Measurements from ENCODE around the gene GOLGA2.

Gene GOLGA2

GRCh38 chr9:128286440-128286839 lies 10.6 kb upstream of the GOLGA2 start:
- Histone ChIP-seq H3K27ac (replicated peaks) (no peak overlapping the region), H3K4me3 (replicated peaks; ENCODE audit: insufficient read depth, low read length) (no peak overlapping the region), H3K27me3 (ENCODE audit: insufficient read depth, poor library complexity, severe bottlenecking) (no peaks in the 10 kb centered on the region)
- TF ChIP-seq REST (IDR thresholded peaks at IDR 0.05; ENCODE audit: insufficient replicate concordance, low read depth) (no peak), CTCF (IDR thresholded peaks at IDR 0.05; ENCODE audit: insufficient read depth, low read length) (no peak), SPI1 (IDR thresholded peaks at IDR 0.05; ENCODE audit: borderline replicate concordance, low read depth) (no peak), POLR2AphosphoS5 (IDR thresholded peaks at IDR 0.05; ENCODE audit: low read depth) (no peak), GABPA (IDR thresholded peaks at IDR 0.05; ENCODE audit: low read depth) (no peak)
- DNase-seq (ENCODE audit: low read depth in 1 of 2, low spot score in 1 of 2): no peak

- H3K4me3 ChIP-seq (replicated peaks; ENCODE audit: insufficient read depth, low read length): no peak overlapping the region
- H3K27me3 ChIP-seq (ENCODE audit: insufficient read depth, poor library complexity, severe bottlenecking): no peaks in the 10 kb centered on the region
- TF ChIP-seq CTCF (IDR thresholded peaks at IDR 0.05; ENCODE audit: insufficient read depth, low read length): no peak
- no peak for TF ChIP-seq GABPA (IDR thresholded peaks at IDR 0.05; ENCODE audit: low read depth)
- no peak for TF ChIP-seq POLR2AphosphoS5 (IDR thresholded peaks at IDR 0.05; ENCODE audit: low read depth)
- no peak overlapping the region for H3K27ac ChIP-seq (replicated peaks)
- DNase-seq (ENCODE audit: low read depth in 1 of 2, low spot score in 1 of 2): no peak
Measured at GRCh38 chr9:128285033-128285784, 9.4 kb upstream of the GOLGA2 start.

GRCh38 chr9:128282500-128282899 lies 6.7 kb upstream of the GOLGA2 start:
- no peak overlapping the region for H3K27ac ChIP-seq (replicated peaks)
- no peak overlapping the region for H3K4me3 ChIP-seq (replicated peaks; ENCODE audit: insufficient read depth, low read length)
- TF ChIP-seq POLR2AphosphoS5 (IDR thresholded peaks at IDR 0.05; ENCODE audit: low read depth): no peak
- no peak for TF ChIP-seq GABPA (IDR thresholded peaks at IDR 0.05; ENCODE audit: low read depth)
- no peak for TF ChIP-seq SPI1 (IDR thresholded peaks at IDR 0.05; ENCODE audit: borderline replicate concordance, low read depth)
- no peak for TF ChIP-seq CTCF (IDR thresholded peaks at IDR 0.05; ENCODE audit: insufficient read depth, low read length)
- no peak for TF ChIP-seq REST (IDR thresholded peaks at IDR 0.05; ENCODE audit: insufficient replicate concordance, low read depth)
- H3K27me3 ChIP-seq (ENCODE audit: insufficient read depth, poor library complexity, severe bottlenecking): no peaks in the 10 kb centered on the region
- no peak for DNase-seq (ENCODE audit: low read depth in 1 of 2, low spot score in 1 of 2)

Measured in HL-60 (cell line).